ENCODE measurements around the gene TCF12.

GRCh38 chr15:57038040-57038439 is 119.6 kb downstream of the TCF12 start:
- no peak for TF ChIP-seq CTCF (IDR thresholded peaks at IDR 0.05; ENCODE audit: extremely low read depth in 1 of 2, insufficient read depth in 1 of 2, low read depth in 1 of 2, low read length in 2 of 2)
- no peak for TF ChIP-seq POLR2AphosphoS5 (IDR thresholded peaks at IDR 0.05; ENCODE audit: insufficient read depth, low read depth, low read length)
- TF ChIP-seq POLR2A (IDR thresholded peaks at IDR 0.05; ENCODE audit: low read depth, low read length), result no peak
- no peak for TF ChIP-seq EZH2 (IDR thresholded peaks at IDR 0.05; ENCODE audit: borderline replicate concordance, low read depth, low read length, severe bottlenecking)
- no peak for TF ChIP-seq FOS (IDR thresholded peaks at IDR 0.05; ENCODE audit: borderline replicate concordance, insufficient read depth, low read length)
- TF ChIP-seq MAX (IDR thresholded peaks at IDR 0.05; ENCODE audit: insufficient read depth, insufficient read length), result no peak
- TF ChIP-seq JUN (IDR thresholded peaks at IDR 0.05; ENCODE audit: borderline replicate concordance, insufficient read depth, insufficient read length, low read depth), result no peak
- no peak for TF ChIP-seq MYC (IDR thresholded peaks at IDR 0.05; ENCODE audit: low read depth, low read length)
- TF ChIP-seq GATA2 (IDR thresholded peaks at IDR 0.05; ENCODE audit: insufficient read depth, insufficient read length, low read depth, low read length), result no peak
